Left lung (tissue), 10 donors: ENCODE data around the gene RAB1B. TPM values are rescaled to one million over a fixed set of nuclear protein-coding genes. Genes with fewer than 3 reads are reported as not detected.
A peak's percentile ranks its signal among the peaks of the same experiment; 100 is the strongest.

Experiments
- ATAC-seq: fragments of 200-7000 bp; cut with Tn5 transposase; one replicate; pipeline ENCODE4 v1.9.1; 2020; ENCODE audit warnings: moderate library complexity
- DNase-seq, 4 donors: peaks; one replicate each; pipeline ENCODE4 v3.0.0-alpha.2; 2013 to 2020
- H3K27ac ChIP-seq, 2 donors: fragments of 200-600 bp; sonication (generic) in 1 of 2; one replicate each; pipeline versions ENCODE4 v1.5.0 to v1.8.0; 2020 to 2021
- H3K27me3 ChIP-seq, 2 donors: fragments of 200-600 bp; sonication (generic) in 1 of 2; one replicate each; pipeline versions ENCODE4 v1.5.0 to v1.8.0; 2020 to 2021
- H3K36me3 ChIP-seq, 2 donors: fragments of 200-600 bp; sonication (generic) in 1 of 2; one replicate each; pipeline versions ENCODE4 v1.5.0 to v1.8.0; 2020 to 2021
- H3K4me1 ChIP-seq, 2 donors: fragments of 200-600 bp; one replicate each; pipeline ENCODE4 v1.8.0; 2021
- H3K4me3 ChIP-seq, 2 donors: fragments of 200-600 bp; sonication (generic) in 1 of 2; one replicate each; pipeline versions ENCODE4 v1.5.0 to v1.8.0; 2020 to 2021; ENCODE audit warnings: mild to moderate bottlenecking in 1 of 2
- H3K9me3 ChIP-seq, 2 donors: fragments of 200-600 bp; sonication (generic) in 1 of 2; one replicate each; pipeline versions ENCODE4 v1.5.0 to v1.8.0; 2020 to 2021
- CTCF ChIP-seq, 2 donors: fragments of 200-600 bp; sonication (generic) in 1 of 2; IDR thresholded peaks; one replicate each; pipeline versions ENCODE4 v1.5.0 to v1.8.0; 2021; ENCODE audit warnings: antibody characterized with exemption in 2 of 2
- intact Hi-C, 2 donors: fragments of 100-400 bp; cut with DNase I; formaldehyde crosslinking; loops; one replicate each; pipeline versions ENCODE4 v1.11.2 to v1.14.2; 2022
- polyA plus RNA-seq, 6 donors: library from polyadenylated mRNA; unstranded; fragments of 120-200 nt; gene quantifications; one replicate each; pipeline ENCODE4 v1.2.1, GENCODE V29; 2013; ENCODE audit not compliant: insufficient read length in 6 of 6
- total RNA-seq, 2 donors: library from RNA; stranded (reverse); fragmentation: NEBNext Ultra II Directional; extraction: Animal tissue kit (Norgen Biotek cat#: 25700); gene quantifications; one replicate each; pipeline ENCODE4 v1.2.1, GENCODE V29; 2021
- donor health status: DM: no; HTN: yes; CAD: no.
- donor health status: DM: no; HTN: no; CAD: no.

Gene RAB1B
- total and polyA plus RNA-seq, 8 donors: 114 to 154 (median 132) TPM

GRCh38 chr11:66220566-66220935 lies 47.9 kb upstream of the RAB1B start:
- H3K27me3 ChIP-seq: no peaks in the 10 kb centered on the region
- intact Hi-C loops: no loop called here
- H3K4me1 ChIP-seq: peaks cover 0 to 3% of the 10 kb centered on the region in 2 donors
- H3K4me3 ChIP-seq: no peak overlapping the region
- H3K9me3 ChIP-seq: no peaks in the 10 kb centered on the region
- H3K27ac ChIP-seq: no peak overlapping the region
- peaks cover 0 to 77% of the 10 kb centered on the region in 2 donors for H3K36me3 ChIP-seq
- TF ChIP-seq CTCF (IDR thresholded peaks at IDR 0.05): no peak
- peak in 1 of 4 donors; percentile 25 for DNase-seq
- ATAC-seq: no peak

DNA sequence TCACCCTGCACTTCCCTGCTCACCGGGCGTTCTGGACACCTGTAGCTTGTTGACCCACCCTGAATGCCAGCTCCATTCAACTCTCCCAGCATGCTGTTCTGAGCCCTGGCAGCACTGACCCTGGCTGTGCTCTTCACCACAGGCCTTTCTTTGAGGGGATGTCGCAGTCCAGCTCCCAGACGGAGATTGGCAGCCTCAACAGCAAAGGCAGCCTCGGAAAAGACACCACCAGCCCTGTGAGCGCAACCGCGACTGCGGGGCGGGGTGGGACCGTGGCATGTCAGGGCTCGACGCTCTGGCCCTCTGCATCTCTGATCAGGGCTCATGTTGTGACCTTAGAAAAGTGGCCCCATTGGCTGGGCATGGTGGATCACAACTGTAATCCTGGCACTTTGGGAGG lies 47.4 kb upstream of the RAB1B start:
- peaks cover 0 to 3% of the 10 kb centered on the region in 2 donors for H3K4me1 ChIP-seq
- peak in 1 of 4 donors; percentile 12 for DNase-seq
- ATAC-seq: no peak
- no peak overlapping the region for H3K4me3 ChIP-seq
- no peaks in the 10 kb centered on the region for H3K27me3 ChIP-seq
- intact Hi-C loops: no loop called here
- H3K27ac ChIP-seq: no peak overlapping the region
- no peaks in the 10 kb centered on the region for H3K9me3 ChIP-seq
- H3K36me3 ChIP-seq: peaks cover 0 to 73% of the 10 kb centered on the region in 2 donors
- TF ChIP-seq CTCF (IDR thresholded peaks at IDR 0.05): no peak

DNA sequence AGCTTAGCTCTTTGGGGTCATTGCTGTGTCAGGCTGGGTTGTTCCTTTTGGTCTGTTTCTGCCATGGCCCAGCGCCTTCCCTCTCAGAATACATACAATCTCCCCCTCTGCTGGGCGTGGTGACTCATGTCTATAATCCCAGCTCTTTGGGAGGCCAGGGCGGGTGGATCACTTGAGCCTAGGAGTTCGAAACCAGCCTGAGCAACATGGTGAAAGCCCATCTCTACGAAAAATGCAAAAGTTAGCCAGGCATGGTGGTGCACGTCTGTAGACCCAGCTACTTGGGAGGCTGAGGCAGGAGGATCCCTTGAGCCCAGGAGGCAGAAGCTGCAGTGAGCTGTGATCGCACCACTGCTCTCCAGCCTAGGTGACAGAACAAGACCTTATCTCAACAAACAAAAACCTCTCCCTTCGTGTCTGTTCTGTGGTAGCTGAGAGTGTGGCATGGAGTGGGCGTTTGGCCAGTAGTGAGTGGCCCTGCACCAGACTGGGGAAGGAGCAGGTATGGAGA lies 46.7 kb upstream of the RAB1B start:
- Histone ChIP-seq H3K4me3 (no peak overlapping the region), H3K9me3 (no peaks in the 10 kb centered on the region), H3K27me3 (no peaks in the 10 kb centered on the region), H3K36me3 (peaks cover 0 to 66% of the 10 kb centered on the region in 2 donors), H3K4me1 (peaks cover 0 to 3% of the 10 kb centered on the region in 2 donors), H3K27ac (peak overlapping the region in 1 of 2 donors; percentile 13)
- ATAC-seq: no peak
- DNase-seq: peak in 1 of 4 donors; percentile 22
- TF ChIP-seq CTCF (IDR thresholded peaks at IDR 0.05): no peak
- intact Hi-C loops: no loop called here

DNA sequence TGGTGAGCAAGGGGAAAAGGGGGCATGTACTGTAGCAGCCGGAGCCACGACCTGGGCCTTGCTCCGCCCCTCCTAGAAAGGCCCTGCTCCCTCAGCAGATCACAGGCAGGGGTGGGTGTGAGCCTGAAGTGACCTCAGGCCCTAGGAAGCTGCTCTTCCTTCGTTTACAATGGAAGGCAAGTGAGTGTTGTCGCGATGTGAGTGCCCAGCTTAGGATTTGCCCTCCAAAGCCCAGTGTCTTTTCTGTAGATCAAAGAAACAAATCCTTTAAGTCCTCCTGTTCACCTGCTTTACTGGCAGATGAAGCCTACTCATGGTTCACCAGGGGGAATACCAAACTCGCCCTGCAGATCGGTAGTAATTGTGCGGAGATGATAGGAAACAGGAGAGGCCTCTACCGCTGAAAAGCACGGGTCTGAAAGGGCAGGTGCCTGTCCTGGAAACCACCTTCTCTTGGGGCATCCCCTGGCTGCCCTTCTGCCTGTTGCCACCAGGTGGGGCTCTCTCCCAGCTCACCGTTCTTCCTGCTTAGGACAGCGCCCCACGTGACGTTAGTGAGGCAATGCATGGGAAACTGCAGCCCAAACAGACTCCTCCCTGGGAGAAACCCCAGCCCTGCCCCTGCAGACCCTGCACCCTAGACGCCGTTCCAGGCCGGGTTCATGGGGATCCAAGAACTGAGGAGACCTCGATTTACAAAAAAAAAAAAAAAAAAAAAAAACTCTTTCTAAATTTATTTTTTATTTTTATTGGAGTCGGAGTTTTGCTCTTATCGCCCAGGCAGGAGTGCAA lies 45.9 kb upstream of the RAB1B start:
- Histone ChIP-seq H3K9me3 (no peaks in the 10 kb centered on the region), H3K27ac (peak overlapping the region in 1 of 2 donors; percentile 13), H3K36me3 (peaks cover 0 to 66% of the 10 kb centered on the region in 2 donors), H3K4me3 (no peak overlapping the region), H3K27me3 (no peaks in the 10 kb centered on the region), H3K4me1 (peaks cover 0 to 3% of the 10 kb centered on the region in 2 donors)
- ATAC-seq: peak; percentile 99
- peak; percentile 99 for TF ChIP-seq CTCF (IDR thresholded peaks at IDR 0.05)
- intact Hi-C loops: no loop called here
- DNase-seq: peak; percentile 82 to 96 (median 92)

GRCh38 chr11:66224226-66224855 lies 44.1 kb upstream of the RAB1B start:
- Histone ChIP-seq H3K27me3 (no peaks in the 10 kb centered on the region), H3K9me3 (no peaks in the 10 kb centered on the region), H3K4me1 (peaks cover 0 to 3% of the 10 kb centered on the region in 2 donors), H3K36me3 (peaks cover 0 to 56% of the 10 kb centered on the region in 2 donors), H3K27ac (no peak overlapping the region), H3K4me3 (no peak overlapping the region)
- no peak for TF ChIP-seq CTCF (IDR thresholded peaks at IDR 0.05)
- intact Hi-C loops: no loop called here
- DNase-seq (no peak), ATAC-seq (no peak)
